Activated CD8-positive, alpha-beta T cell treated with anti-CD3 and anti-CD28 coated beads, Interleukin-2, amount 10 ng/mL, durations not matched to agents 7 days and 5 days (primary cell): Measurements from ENCODE around the gene ENOX1. TPM values are rescaled to one million over a fixed set of nuclear protein-coding genes. Genes with fewer than 3 reads are reported as not detected.

Experiments used
- ATAC-seq: fragments of 150-1000 bp; cut with Tn5 transposase; one replicate; pipeline ENCODE4 v1.10.0; 2021; ENCODE audit warnings: moderate library complexity
- CTCF ChIA-PET: fragments of 350-600 bp; sonication (Branson Sonifier 250); formaldehyde crosslinking; loops from one replicate; lab custom pipeline; 2021; ENCODE audit warnings: antibody characterized with exemption; lab: Charles Lee
- POLR2A ChIA-PET: fragments of 350-600 bp; sonication (Branson Sonifier 250); formaldehyde crosslinking; loops from one replicate; lab custom pipeline; 2021; ENCODE audit warnings: antibody characterized with exemption; lab: Charles Lee
- DNase-seq: peaks from one replicate; pipeline ENCODE4 v3.0.0-alpha.2; 2020
- H3K27ac Mint-ChIP-seq: one replicate; pipeline ENCODE4 v1.8.0; 2021; ENCODE audit warnings: mild to moderate bottlenecking, mixed read lengths
- H3K27me3 Mint-ChIP-seq: one replicate; pipeline ENCODE4 v1.8.0; 2021; ENCODE audit warnings: low read depth, mixed read lengths
- H3K36me3 Mint-ChIP-seq: one replicate; pipeline ENCODE4 v1.8.0; 2021; ENCODE audit warnings: low read depth, mixed read lengths
- H3K4me1 Mint-ChIP-seq: one replicate; pipeline ENCODE4 v1.8.0; 2021; ENCODE audit warnings: low read depth, mixed read lengths
- H3K4me3 Mint-ChIP-seq: one replicate; pipeline ENCODE4 v1.8.0; 2021; ENCODE audit warnings: mild to moderate bottlenecking, mixed read lengths
- H3K9me3 Mint-ChIP-seq: one replicate; pipeline ENCODE4 v1.8.0; 2022; ENCODE audit warnings: mixed read lengths; ENCODE audit not compliant: insufficient read depth
- total RNA-seq, 2 experiments: library from RNA; stranded (reverse); gene quantifications; one replicate each; pipeline ENCODE4 v1.2.3, GENCODE V29; 2021

Gene ENOX1
- total RNA-seq, 2 experiments from 2014 or later = 0.08 TPM; not detected in 1

DNA sequence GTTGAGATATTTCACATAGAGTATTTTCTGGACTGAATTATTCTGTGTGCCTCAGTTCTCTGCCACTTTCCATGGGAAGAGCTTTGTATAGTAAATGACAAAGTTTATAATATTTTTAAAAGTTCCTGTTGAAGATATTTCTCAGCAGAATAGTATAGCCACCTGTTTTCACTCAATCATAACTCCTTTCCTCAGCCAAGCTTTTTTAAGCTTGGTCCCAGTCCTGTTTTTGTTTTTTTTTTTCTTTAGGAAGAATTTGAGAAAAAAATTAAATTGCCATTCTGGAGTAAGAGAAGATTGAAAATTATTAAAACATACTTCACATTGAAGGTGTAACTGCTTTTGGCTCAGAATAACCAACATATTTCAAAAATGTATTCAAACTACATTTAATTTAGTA lies 55.5 kb downstream of the ENOX1 start:
- ChIA-PET CTCF (no interaction called here), POLR2A (no interaction called here)
- Mint-ChIP-seq H3K36me3 (no peaks in the 10 kb centered on the region), H3K27me3 (peaks cover 19% of the 10 kb centered on the region), H3K4me3 (no peak overlapping the region), H3K9me3 (no peaks in the 10 kb centered on the region), H3K27ac (no peak overlapping the region), H3K4me1 (no peaks in the 10 kb centered on the region)
- DNase-seq (no peak), ATAC-seq (no peak)

DNA sequence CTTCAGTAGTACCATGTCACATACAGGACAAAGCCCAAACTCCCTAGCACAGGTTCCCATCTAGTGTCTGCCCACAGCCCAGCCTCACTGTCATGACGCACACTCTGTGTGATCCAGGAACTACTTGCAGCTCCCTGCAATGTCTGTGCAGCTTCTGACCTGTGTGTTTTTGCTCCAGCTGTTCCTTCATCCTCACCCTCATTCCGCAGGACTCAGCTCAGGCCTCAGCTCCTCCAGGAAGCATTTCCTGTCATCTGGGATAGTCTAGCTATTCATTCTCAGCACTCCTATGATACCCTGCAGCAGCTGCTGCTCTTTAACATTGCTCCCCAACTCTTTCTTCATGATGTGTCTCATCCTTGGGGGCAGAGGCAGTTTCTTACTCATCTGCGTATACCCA lies 56.1 kb downstream of the ENOX1 start:
- ATAC-seq = no peak
- H3K27ac Mint-ChIP-seq = no peak overlapping the region
- ChIA-PET CTCF (no interaction called here), POLR2A (no interaction called here)
- no peaks in the 10 kb centered on the region for H3K36me3 Mint-ChIP-seq
- no peak overlapping the region for H3K4me3 Mint-ChIP-seq
- H3K9me3 Mint-ChIP-seq = no peaks in the 10 kb centered on the region
- no peak for DNase-seq
- H3K27me3 Mint-ChIP-seq = peaks cover 19% of the 10 kb centered on the region
- no peaks in the 10 kb centered on the region for H3K4me1 Mint-ChIP-seq

DNA sequence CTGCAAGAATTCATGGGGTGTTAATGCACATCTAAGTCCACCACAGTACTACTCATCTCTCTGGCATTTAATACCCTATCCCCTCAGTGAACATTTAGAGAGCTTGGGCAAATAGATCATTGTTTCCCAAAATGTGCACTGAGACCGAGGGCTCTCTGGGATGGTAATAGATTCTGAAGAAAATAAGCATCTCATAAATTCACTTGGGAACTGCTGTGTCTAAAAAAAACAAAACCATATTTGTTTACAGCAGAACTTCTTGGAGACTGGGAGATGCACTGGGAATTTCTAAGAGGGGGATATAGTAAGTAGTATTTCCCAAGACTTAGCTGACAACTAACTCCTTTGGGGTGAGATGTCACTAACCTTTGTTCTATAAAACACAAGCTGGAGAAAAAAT lies 58.4 kb downstream of the ENOX1 start:
- Mint-ChIP-seq H3K36me3 (no peaks in the 10 kb centered on the region), H3K4me3 (no peak overlapping the region), H3K4me1 (no peaks in the 10 kb centered on the region), H3K27ac (no peak overlapping the region), H3K9me3 (no peaks in the 10 kb centered on the region), H3K27me3 (peaks cover 19% of the 10 kb centered on the region)
- DNase-seq = no peak
- ChIA-PET POLR2A (no interaction called here), CTCF (no interaction called here)
- no peak for ATAC-seq

DNA sequence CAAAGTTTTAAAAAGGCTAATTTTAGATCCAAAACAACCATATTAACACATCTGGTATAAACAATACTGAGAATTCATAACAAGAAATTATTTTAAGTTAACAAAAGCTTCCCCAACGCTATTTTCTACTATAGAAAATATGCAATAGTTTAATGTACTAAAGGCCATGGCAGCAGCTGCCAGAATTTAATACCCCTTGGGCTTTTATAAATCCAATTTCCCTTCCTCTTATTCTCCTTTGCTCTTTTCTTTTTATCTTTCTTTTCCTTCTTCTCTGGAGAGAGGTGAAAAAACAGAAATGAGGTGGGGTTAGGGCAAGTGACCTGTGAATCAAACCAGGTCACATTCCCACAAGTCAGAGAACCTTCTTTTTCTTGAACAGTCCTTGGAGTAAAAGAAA lies 58.9 kb downstream of the ENOX1 start:
- Mint-ChIP-seq H3K9me3 (no peaks in the 10 kb centered on the region), H3K27me3 (peaks cover 18% of the 10 kb centered on the region), H3K27ac (no peak overlapping the region), H3K4me3 (no peak overlapping the region), H3K4me1 (no peaks in the 10 kb centered on the region), H3K36me3 (no peaks in the 10 kb centered on the region)
- DNase-seq (no peak), ATAC-seq (no peak)
- POLR2A ChIA-PET = no interaction called here
- CTCF ChIA-PET = no interaction called here

DNA sequence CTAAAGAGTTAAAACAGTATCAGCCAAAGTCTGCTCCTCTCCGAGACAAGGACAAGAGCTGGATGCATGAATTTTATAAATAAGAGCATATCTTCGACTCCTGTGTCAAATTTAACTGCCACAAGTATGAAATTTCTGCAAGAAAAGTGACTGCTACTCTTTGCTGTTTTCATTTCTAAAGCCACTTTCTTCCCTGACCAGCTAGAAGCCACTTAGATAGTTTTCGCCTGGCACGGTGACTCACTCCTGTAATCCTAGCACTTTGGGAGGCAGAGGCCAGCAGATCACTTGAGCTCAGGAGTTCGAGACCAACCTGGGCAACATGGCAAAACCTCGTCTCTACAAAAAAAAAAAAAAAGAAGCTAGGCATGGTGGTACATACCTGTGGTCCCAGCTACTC lies 61.3 kb downstream of the ENOX1 start:
- ChIA-PET CTCF (no interaction called here), POLR2A (no interaction called here)
- no peaks in the 10 kb centered on the region for H3K36me3 Mint-ChIP-seq
- H3K4me1 Mint-ChIP-seq = no peaks in the 10 kb centered on the region
- no peaks in the 10 kb centered on the region for H3K9me3 Mint-ChIP-seq
- no peak overlapping the region for H3K4me3 Mint-ChIP-seq
- no peak overlapping the region for H3K27ac Mint-ChIP-seq
- ATAC-seq (no peak), DNase-seq (no peak)
- peaks cover 8% of the 10 kb centered on the region for H3K27me3 Mint-ChIP-seq

DNA sequence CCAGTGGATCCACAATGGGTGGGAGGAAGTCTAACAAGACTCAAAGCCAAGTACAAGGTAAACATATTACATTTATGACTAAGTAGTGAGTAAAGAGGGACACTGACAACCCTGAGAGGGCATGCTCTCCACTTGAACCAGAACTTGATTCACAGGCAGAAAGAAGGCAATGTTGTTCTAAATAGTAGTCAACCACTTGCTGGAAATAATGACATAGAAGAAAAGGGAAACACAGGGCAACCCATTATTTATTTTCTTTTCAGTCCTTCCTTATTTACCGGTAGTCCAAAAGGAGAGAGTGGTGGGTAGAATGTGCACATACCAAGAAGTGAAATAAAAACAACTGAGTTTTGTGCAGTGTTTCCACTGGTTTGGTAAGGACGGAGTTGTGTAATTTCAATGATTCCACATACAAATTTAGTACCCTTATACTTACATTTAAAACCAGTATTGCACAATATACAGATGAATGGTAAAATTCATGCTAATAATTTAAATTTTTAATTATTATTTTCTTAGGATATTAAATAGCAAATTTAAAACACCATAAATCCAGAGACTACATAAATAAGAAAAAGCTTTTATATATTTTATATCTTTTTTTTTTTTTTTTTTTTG lies 65.9 kb downstream of the ENOX1 start:
- Mint-ChIP-seq H3K27ac (no peak overlapping the region), H3K9me3 (no peaks in the 10 kb centered on the region), H3K4me1 (no peaks in the 10 kb centered on the region), H3K4me3 (no peak overlapping the region), H3K36me3 (no peaks in the 10 kb centered on the region), H3K27me3 (no peaks in the 10 kb centered on the region)
- ATAC-seq (no peak), DNase-seq (no peak)
- ChIA-PET POLR2A (no interaction called here), CTCF (no interaction called here)

DNA sequence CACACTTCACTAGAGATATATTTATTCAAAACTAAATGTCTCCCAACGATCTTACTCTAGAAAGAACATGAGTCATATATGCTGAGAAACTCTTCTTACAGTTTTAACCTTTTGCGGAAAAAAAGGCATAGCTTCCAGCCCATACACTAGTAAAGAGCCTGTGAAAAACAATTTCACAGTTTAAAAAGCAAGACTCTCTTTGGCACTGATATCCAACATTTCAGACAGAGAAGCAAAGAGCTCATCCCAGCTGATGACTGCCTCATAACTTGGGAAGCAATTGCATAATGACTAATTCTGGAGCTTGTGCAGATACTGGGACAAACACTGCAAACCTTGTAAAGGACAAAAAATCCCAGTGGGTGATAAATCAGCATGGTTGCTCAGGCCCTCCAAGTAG lies 88.0 kb downstream of the ENOX1 start:
- no peak overlapping the region for H3K4me3 Mint-ChIP-seq
- ChIA-PET CTCF (no interaction called here), POLR2A (no interaction called here)
- H3K4me1 Mint-ChIP-seq = no peaks in the 10 kb centered on the region
- no peaks in the 10 kb centered on the region for H3K9me3 Mint-ChIP-seq
- no peak overlapping the region for H3K27ac Mint-ChIP-seq
- DNase-seq (no peak), ATAC-seq (no peak)
- H3K36me3 Mint-ChIP-seq = no peaks in the 10 kb centered on the region
- peaks cover 6% of the 10 kb centered on the region for H3K27me3 Mint-ChIP-seq

DNA sequence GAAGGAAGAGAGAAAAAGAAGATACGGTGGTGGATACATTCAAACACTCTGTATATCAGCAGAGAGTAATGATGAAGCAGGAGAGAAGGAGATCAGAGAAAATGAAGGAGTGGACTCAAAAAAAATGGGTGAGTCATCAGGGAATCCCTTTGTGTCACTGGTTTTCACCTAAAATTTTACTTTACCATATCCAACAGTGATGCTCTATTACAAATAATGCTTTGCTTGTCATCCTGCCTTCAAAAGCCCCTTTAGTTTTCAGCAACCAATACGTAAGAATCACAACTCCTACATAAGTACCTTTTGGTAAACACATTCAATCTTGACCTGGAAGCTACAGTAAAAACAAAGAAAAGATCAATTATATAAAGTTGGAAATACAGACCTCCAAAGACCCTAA lies 88.8 kb downstream of the ENOX1 start:
- CTCF ChIA-PET = no interaction called here

DNA sequence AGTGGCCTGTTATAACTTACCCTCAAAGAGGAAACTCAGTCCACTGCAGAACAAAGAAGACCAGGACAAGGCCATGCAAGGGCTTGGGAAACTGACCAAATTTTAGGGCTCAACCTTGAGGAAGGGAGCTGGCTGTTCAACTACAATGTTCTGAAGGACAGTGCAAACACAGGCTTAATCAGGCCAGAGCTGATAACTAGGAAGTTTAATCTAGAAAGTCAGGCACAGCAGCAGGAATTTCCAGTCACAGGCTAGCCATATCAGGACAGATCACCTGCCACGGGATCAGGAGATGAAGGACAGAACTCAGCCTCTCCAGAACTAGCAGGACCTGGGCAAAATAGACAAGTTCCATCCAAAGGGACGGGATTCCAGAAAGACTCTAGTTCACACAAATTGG lies 89.4 kb downstream of the ENOX1 start:
- Mint-ChIP-seq H3K9me3 (no peaks in the 10 kb centered on the region), H3K4me1 (no peaks in the 10 kb centered on the region), H3K27ac (no peak overlapping the region), H3K36me3 (no peaks in the 10 kb centered on the region), H3K4me3 (no peak overlapping the region), H3K27me3 (peaks cover 6% of the 10 kb centered on the region)
- POLR2A ChIA-PET = no interaction called here
- ATAC-seq = no peak
- CTCF ChIA-PET = no interaction called here
- DNase-seq = no peak

More for the DNA sequence above, 88.8 kb downstream of the ENOX1 start:
- Mint-ChIP-seq H3K4me3 (no peak overlapping the region), H3K9me3 (no peaks in the 10 kb centered on the region), H3K27me3 (peaks cover 6% of the 10 kb centered on the region), H3K36me3 (no peaks in the 10 kb centered on the region), H3K27ac (no peak overlapping the region), H3K4me1 (no peaks in the 10 kb centered on the region)
- DNase-seq = no peak
- no peak for ATAC-seq
- POLR2A ChIA-PET = no interaction called here

DNA sequence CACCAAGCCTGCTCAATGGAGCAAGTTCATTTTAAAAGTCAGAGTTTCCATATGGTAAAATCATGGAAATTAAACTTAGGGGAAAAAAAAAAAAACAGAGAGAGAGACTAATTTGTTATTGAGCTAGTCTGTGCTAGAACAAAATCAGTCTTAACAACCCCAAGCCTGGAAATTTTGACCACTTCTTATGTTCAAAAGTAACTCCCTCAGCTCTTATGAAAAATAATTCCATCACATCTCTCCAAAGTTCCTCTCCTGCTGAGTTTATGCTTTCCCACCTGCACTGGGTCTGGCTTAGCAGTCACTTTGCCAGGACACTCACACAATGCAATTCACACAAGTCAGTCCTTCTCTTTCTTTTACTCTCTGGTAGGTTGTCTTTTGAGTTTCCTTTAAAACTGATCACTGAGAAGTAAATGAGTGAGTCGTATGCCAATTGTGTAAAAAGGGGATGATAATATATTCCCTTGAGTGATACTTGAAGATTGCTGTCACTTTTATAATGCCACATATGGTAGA lies 92.6 kb downstream of the ENOX1 start:
- peaks cover 12% of the 10 kb centered on the region for H3K27me3 Mint-ChIP-seq

DNA sequence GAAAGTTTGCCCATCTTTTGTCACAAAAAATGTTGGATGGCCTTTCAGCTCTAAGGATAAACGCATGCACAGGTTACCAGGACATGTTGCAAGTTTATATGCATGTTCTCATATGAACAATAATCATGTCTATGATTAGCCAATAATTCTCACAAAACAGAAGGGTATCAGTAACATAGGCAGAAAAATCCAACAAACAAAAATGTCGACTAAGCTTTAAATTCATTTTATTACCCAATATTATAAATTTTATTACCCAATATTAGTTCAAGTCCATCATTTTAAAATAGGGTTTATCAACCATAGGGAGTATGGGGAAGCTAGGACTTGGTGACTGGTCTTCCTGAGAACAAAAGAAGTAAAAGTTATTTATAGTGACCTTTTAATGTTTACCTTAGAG lies 93.1 kb downstream of the ENOX1 start:
- Mint-ChIP-seq H3K4me3 (no peak overlapping the region), H3K27ac (no peak overlapping the region), H3K27me3 (peaks cover 12% of the 10 kb centered on the region), H3K4me1 (no peaks in the 10 kb centered on the region), H3K9me3 (no peaks in the 10 kb centered on the region), H3K36me3 (no peaks in the 10 kb centered on the region)
- POLR2A ChIA-PET = no interaction called here
- CTCF ChIA-PET = no interaction called here
- DNase-seq (no peak), ATAC-seq (no peak)

More for the DNA sequence above, 92.6 kb downstream of the ENOX1 start:
- H3K27ac Mint-ChIP-seq = no peak overlapping the region
- H3K9me3 Mint-ChIP-seq = no peaks in the 10 kb centered on the region
- no peak overlapping the region for H3K4me3 Mint-ChIP-seq
- ATAC-seq (no peak), DNase-seq (no peak)
- CTCF ChIA-PET = no interaction called here
- H3K36me3 Mint-ChIP-seq = no peaks in the 10 kb centered on the region
- H3K4me1 Mint-ChIP-seq = no peaks in the 10 kb centered on the region
- POLR2A ChIA-PET = no interaction called here

DNA sequence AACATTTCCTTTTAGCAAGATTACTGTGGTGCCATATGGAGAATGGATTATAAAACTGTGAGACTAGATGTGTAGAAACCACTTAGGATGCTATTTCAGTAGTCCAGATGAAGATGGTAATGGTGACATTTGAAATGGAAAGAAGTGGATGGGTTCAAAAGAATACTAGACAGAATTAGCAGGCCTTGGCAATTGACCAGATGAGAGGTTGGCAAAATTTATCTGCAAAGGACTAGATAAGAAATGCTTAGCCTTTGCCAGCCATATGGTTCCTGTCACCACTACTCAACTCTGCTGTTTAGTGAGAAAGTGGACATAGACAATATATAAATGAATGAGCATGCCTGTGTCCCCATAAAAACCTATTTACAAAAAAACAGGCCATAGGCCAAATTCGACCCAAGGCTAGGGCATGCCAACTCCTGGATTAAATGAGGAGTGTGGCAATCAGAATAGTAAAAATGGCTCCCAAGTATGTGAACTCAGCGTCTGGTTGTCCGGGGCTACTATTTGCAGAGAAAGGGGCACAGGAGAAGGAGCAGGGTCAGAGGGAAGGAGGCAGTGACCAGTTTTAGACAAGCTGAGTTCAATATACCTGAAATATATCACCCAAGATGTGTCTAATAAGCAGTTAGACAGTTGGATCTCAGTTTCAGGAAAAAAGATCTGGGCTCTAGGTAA lies 98.4 kb downstream of the ENOX1 start:
- H3K4me1 Mint-ChIP-seq = no peaks in the 10 kb centered on the region
- DNase-seq (no peak), ATAC-seq (no peak)
- POLR2A ChIA-PET = no interaction called here
- no peaks in the 10 kb centered on the region for H3K9me3 Mint-ChIP-seq
- H3K36me3 Mint-ChIP-seq = no peaks in the 10 kb centered on the region
- no peak overlapping the region for H3K4me3 Mint-ChIP-seq
- CTCF ChIA-PET = no interaction called here
- no peak overlapping the region for H3K27ac Mint-ChIP-seq
- H3K27me3 Mint-ChIP-seq = peaks cover 6% of the 10 kb centered on the region
